Measurements from ENCODE around the gene MBD2. TPM values are rescaled to one million over a fixed set of nuclear protein-coding genes. Genes with fewer than 3 reads are reported as not detected.
A peak's percentile ranks its signal among the peaks of the same experiment; 100 is the strongest.

The MBD2 gene, protein sequence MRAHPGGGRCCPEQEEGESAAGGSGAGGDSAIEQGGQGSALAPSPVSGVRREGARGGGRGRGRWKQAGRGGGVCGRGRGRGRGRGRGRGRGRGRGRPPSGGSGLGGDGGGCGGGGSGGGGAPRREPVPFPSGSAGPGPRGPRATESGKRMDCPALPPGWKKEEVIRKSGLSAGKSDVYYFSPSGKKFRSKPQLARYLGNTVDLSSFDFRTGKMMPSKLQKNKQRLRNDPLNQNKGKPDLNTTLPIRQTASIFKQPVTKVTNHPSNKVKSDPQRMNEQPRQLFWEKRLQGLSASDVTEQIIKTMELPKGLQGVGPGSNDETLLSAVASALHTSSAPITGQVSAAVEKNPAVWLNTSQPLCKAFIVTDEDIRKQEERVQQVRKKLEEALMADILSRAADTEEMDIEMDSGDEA
- 30.5 and 39.2 TPM in 2 replicates for total RNA-seq (2014; rRNA removed; shearing (Covaris generic))
- total RNA-seq (2022) = 171 and 176 TPM in 2 replicates
- percentile 96 among the genes with signal in this experiment for Bru-seq, nascent RNA
- percentile 92 among the genes with signal in this experiment for BruChase-seq, experiment 1, labeled RNA remaining after a 6-hour chase
- BruChase-seq, experiment 2, labeled RNA remaining after a 2-hour chase = percentile 87 among the genes with signal in this experiment
- long read RNA-seq, full-length matches to known transcripts = 213 of 253 reads
- long read RNA-seq, partial matches to known transcripts = 3 of 253 reads
- long read RNA-seq, other reads (novel, unspliced or antisense) = 37 of 253 reads

- Histone ChIP-seq H3K9me2 (ENCODE audit: insufficient read depth, low read length) (no peaks in the 10 kb centered on the region), H2AFZ (ENCODE audit: low read length) (peak within 1 kb of the TSS; percentile 95), H3K27ac (ENCODE audit: low read depth, low read length, poor library complexity, severe bottlenecking) (peak within 1 kb of the TSS; percentile 99), H3K4me3 (ENCODE audit: low read depth, low read length, poor library complexity, severe bottlenecking) (peak within 1 kb of the TSS; percentile 88), H3K4me2 (ENCODE audit: low read length) (peak within 1 kb of the TSS; percentile 80), H3K79me2 (ENCODE audit: insufficient read depth, low read depth, low read length) (peaks cover 47% of the 10 kb centered on the region), H3K4me1 (ENCODE audit: insufficient read depth, low read length, poor library complexity, severe bottlenecking) (peaks cover 33% of the 10 kb centered on the region), H3K9me3 (ENCODE audit: low read length) (no peaks in the 10 kb centered on the region), H4K20me1 (ENCODE audit: insufficient read depth, low read length) (no peaks in the 10 kb centered on the region), H3K36me3 (ENCODE audit: insufficient read depth, low read length) (peaks cover 35% of the 10 kb centered on the region)
- TF ChIP-seq, protein P1, sequence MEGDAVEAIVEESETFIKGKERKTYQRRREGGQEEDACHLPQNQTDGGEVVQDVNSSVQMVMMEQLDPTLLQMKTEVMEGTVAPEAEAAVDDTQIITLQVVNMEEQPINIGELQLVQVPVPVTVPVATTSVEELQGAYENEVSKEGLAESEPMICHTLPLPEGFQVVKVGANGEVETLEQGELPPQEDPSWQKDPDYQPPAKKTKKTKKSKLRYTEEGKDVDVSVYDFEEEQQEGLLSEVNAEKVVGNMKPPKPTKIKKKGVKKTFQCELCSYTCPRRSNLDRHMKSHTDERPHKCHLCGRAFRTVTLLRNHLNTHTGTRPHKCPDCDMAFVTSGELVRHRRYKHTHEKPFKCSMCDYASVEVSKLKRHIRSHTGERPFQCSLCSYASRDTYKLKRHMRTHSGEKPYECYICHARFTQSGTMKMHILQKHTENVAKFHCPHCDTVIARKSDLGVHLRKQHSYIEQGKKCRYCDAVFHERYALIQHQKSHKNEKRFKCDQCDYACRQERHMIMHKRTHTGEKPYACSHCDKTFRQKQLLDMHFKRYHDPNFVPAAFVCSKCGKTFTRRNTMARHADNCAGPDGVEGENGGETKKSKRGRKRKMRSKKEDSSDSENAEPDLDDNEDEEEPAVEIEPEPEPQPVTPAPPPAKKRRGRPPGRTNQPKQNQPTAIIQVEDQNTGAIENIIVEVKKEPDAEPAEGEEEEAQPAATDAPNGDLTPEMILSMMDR (conservative IDR thresholded peaks at IDR 0.05; ENCODE audit: low read length) = peak; percentile 52
- TF ChIP-seq EZH2phosphoT487 (IDR thresholded peaks at IDR 0.05; ENCODE audit: borderline replicate concordance, low read depth, low read length) = no peak
- intact Hi-C loops (cut with micrococcal nuclease; ENCODE audit: unreplicated experiment) = no loop called here
- BruUV-seq (replicated peaks) = no TSS peak
- CTCF ChIA-PET (ENCODE audit: unreplicated experiment) = interaction anchor here (0.5 kb wide), 1 partner anchor 16 kb away, joined by 3 read pairs; no protein-coding TSS in a partner anchor
- DNase-seq (ENCODE audit: low spot score) = peak; percentile 94
- POLR2A ChIA-PET = interaction anchor here (0.7 to 1.5 kb wide), 6 partner anchors 14 to 46 kb away, joined by 3 to 6 read pairs (median 4); partner anchors contain the start of gene POLI
Measured at GRCh38 chr18:54224379-54225014, at the start of gene MBD2. TSS of gene MBD2 (minus strand) at chr18:54224669. CDS start at chr18:54224559, 110 bp downstream.

- peaks cover 44% of the 10 kb centered on the region for H3K4me1 ChIP-seq (ENCODE audit: insufficient read depth, low read length, poor library complexity, severe bottlenecking)
- peak; percentile 56 for DNase-seq (ENCODE audit: low spot score)
- no peaks in the 10 kb centered on the region for H3K9me2 ChIP-seq (ENCODE audit: insufficient read depth, low read length)
- H3K27ac ChIP-seq (ENCODE audit: low read depth, low read length, poor library complexity, severe bottlenecking) = peak overlapping the region; percentile 91
- H3K4me3 ChIP-seq (ENCODE audit: low read depth, low read length, poor library complexity, severe bottlenecking) = peak overlapping the region; percentile 75
- TF ChIP-seq, protein P1 (conservative IDR thresholded peaks at IDR 0.05; ENCODE audit: low read length) = peak; percentile 74
- TF ChIP-seq EZH2phosphoT487 (IDR thresholded peaks at IDR 0.05; ENCODE audit: borderline replicate concordance, low read depth, low read length) = no peak
- H3K4me2 ChIP-seq (ENCODE audit: low read length) = peak overlapping the region; percentile 99
- no TSS peak for BruUV-seq (replicated peaks)
- peak overlapping the region; percentile 85 for H2AFZ ChIP-seq (ENCODE audit: low read length)
- CTCF ChIA-PET (ENCODE audit: unreplicated experiment) = interaction anchor here (0.9 to 1.4 kb wide), 3 partner anchors 20 to 47 kb away, joined by 3 to 5 read pairs (median 3); no protein-coding TSS in a partner anchor
- H3K79me2 ChIP-seq (ENCODE audit: insufficient read depth, low read depth, low read length) = peaks cover 18% of the 10 kb centered on the region; the same call in 1 of the 2 replicates
- no peaks in the 10 kb centered on the region for H4K20me1 ChIP-seq (ENCODE audit: insufficient read depth, low read length)
- intact Hi-C loops (cut with micrococcal nuclease; ENCODE audit: unreplicated experiment) = loop anchor here (1.0 to 2.0 kb wide), 3 partner anchors 23 to 87 kb away; partner anchors contain the start of genes C18orf54 and STARD6
- no peaks in the 10 kb centered on the region for H3K9me3 ChIP-seq (ENCODE audit: low read length)
- POLR2A ChIA-PET = interaction anchor here (0.6 to 3.3 kb wide), 10 partner anchors 9 to 88 kb away, joined by 3 to 17 read pairs (median 4); partner anchors contain the start of genes C18orf54 and STARD6
- H3K36me3 ChIP-seq (ENCODE audit: insufficient read depth, low read length) = no peaks in the 10 kb centered on the region
Measured at GRCh38 chr18:54269893-54270844, 45.7 kb upstream of the MBD2 start.
